ENCODE results near the gene KSR1. TPM values are rescaled to one million over a fixed set of nuclear protein-coding genes. Genes with fewer than 3 reads are reported as not detected.
A peak's percentile ranks its signal among the peaks of the same experiment; 100 is the strongest.

The KSR1 gene
- total and polyA plus RNA-seq, 9 of the 15 experiments (the other 6 are each of a cell fraction or from before 2014, with no cell fraction given): 1.4 to 51.7 (median 18.4) TPM

DNA sequence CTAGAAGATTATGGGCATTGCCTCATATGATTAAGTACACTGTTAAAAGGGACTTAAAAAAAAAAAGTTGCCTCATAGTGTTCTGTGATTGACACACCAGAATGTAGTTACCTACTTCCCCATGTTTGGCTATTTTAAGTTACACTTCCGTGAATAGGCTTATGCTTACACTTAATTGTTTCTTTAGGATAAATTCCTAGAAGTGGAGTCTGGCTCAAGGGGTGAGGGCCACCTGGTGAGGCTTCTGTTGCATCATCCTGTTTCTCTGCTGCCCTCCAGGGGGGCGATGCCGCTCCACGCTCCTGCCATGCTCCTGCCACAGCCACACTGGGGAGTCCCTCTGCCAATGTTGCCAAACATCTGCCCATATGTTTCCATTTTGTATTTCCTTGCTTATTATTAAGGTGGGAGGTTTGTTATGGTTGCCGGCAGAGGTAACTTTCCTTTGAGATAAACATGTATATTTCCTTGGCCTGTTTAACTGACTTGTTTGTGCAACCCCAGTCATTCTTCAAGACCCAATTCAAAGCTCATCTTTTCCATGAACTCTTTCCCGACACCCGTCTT lies 73.1 kb downstream of the KSR1 start (continued):
- TF ChIP-seq, protein P1, sequence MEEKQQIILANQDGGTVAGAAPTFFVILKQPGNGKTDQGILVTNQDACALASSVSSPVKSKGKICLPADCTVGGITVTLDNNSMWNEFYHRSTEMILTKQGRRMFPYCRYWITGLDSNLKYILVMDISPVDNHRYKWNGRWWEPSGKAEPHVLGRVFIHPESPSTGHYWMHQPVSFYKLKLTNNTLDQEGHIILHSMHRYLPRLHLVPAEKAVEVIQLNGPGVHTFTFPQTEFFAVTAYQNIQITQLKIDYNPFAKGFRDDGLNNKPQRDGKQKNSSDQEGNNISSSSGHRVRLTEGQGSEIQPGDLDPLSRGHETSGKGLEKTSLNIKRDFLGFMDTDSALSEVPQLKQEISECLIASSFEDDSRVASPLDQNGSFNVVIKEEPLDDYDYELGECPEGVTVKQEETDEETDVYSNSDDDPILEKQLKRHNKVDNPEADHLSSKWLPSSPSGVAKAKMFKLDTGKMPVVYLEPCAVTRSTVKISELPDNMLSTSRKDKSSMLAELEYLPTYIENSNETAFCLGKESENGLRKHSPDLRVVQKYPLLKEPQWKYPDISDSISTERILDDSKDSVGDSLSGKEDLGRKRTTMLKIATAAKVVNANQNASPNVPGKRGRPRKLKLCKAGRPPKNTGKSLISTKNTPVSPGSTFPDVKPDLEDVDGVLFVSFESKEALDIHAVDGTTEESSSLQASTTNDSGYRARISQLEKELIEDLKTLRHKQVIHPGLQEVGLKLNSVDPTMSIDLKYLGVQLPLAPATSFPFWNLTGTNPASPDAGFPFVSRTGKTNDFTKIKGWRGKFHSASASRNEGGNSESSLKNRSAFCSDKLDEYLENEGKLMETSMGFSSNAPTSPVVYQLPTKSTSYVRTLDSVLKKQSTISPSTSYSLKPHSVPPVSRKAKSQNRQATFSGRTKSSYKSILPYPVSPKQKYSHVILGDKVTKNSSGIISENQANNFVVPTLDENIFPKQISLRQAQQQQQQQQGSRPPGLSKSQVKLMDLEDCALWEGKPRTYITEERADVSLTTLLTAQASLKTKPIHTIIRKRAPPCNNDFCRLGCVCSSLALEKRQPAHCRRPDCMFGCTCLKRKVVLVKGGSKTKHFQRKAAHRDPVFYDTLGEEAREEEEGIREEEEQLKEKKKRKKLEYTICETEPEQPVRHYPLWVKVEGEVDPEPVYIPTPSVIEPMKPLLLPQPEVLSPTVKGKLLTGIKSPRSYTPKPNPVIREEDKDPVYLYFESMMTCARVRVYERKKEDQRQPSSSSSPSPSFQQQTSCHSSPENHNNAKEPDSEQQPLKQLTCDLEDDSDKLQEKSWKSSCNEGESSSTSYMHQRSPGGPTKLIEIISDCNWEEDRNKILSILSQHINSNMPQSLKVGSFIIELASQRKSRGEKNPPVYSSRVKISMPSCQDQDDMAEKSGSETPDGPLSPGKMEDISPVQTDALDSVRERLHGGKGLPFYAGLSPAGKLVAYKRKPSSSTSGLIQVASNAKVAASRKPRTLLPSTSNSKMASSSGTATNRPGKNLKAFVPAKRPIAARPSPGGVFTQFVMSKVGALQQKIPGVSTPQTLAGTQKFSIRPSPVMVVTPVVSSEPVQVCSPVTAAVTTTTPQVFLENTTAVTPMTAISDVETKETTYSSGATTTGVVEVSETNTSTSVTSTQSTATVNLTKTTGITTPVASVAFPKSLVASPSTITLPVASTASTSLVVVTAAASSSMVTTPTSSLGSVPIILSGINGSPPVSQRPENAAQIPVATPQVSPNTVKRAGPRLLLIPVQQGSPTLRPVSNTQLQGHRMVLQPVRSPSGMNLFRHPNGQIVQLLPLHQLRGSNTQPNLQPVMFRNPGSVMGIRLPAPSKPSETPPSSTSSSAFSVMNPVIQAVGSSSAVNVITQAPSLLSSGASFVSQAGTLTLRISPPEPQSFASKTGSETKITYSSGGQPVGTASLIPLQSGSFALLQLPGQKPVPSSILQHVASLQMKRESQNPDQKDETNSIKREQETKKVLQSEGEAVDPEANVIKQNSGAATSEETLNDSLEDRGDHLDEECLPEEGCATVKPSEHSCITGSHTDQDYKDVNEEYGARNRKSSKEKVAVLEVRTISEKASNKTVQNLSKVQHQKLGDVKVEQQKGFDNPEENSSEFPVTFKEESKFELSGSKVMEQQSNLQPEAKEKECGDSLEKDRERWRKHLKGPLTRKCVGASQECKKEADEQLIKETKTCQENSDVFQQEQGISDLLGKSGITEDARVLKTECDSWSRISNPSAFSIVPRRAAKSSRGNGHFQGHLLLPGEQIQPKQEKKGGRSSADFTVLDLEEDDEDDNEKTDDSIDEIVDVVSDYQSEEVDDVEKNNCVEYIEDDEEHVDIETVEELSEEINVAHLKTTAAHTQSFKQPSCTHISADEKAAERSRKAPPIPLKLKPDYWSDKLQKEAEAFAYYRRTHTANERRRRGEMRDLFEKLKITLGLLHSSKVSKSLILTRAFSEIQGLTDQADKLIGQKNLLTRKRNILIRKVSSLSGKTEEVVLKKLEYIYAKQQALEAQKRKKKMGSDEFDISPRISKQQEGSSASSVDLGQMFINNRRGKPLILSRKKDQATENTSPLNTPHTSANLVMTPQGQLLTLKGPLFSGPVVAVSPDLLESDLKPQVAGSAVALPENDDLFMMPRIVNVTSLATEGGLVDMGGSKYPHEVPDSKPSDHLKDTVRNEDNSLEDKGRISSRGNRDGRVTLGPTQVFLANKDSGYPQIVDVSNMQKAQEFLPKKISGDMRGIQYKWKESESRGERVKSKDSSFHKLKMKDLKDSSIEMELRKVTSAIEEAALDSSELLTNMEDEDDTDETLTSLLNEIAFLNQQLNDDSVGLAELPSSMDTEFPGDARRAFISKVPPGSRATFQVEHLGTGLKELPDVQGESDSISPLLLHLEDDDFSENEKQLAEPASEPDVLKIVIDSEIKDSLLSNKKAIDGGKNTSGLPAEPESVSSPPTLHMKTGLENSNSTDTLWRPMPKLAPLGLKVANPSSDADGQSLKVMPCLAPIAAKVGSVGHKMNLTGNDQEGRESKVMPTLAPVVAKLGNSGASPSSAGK (IDR thresholded peaks at IDR 0.05): peak; percentile 47
- peak; percentile 99 for TF ChIP-seq CEBPB (tag; IDR thresholded peaks at IDR 0.05)
- peak; percentile 78 for TF ChIP-seq ZBTB17 (CRISPR knock-in tag; IDR thresholded peaks at IDR 0.05)
- no peak for TF ChIP-seq ZNF134 (CRISPR knock-in tag; conservative IDR thresholded peaks at IDR 0.05)
- TF ChIP-seq, protein P2, sequence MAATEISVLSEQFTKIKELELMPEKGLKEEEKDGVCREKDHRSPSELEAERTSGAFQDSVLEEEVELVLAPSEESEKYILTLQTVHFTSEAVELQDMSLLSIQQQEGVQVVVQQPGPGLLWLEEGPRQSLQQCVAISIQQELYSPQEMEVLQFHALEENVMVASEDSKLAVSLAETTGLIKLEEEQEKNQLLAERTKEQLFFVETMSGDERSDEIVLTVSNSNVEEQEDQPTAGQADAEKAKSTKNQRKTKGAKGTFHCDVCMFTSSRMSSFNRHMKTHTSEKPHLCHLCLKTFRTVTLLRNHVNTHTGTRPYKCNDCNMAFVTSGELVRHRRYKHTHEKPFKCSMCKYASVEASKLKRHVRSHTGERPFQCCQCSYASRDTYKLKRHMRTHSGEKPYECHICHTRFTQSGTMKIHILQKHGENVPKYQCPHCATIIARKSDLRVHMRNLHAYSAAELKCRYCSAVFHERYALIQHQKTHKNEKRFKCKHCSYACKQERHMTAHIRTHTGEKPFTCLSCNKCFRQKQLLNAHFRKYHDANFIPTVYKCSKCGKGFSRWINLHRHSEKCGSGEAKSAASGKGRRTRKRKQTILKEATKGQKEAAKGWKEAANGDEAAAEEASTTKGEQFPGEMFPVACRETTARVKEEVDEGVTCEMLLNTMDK (IDR thresholded peaks at IDR 0.05; ENCODE audit: borderline replicate concordance, insufficient read depth, low read depth, low read length, poor library complexity, severe bottlenecking): peak; percentile 23
- no peak for TF ChIP-seq ZNF316 (IDR thresholded peaks at IDR 0.05)
- no peak for TF ChIP-seq ZNF263 (CRISPR knock-in tag; IDR thresholded peaks at IDR 0.05; ENCODE audit: borderline replicate concordance)
- peak; percentile 57; the same call in 1 of the 2 replicates for TF ChIP-seq TEAD4 (IDR thresholded peaks at IDR 0.05; ENCODE audit: low read length)
- TF ChIP-seq TEAD4 (CRISPR knock-in tag; IDR thresholded peaks at IDR 0.05; ENCODE audit: borderline replicate concordance): no peak
- no peak for TF ChIP-seq NRF1 (conservative IDR thresholded peaks at IDR 0.05 in 1 of 2, IDR thresholded peaks at IDR 0.05 in 1 of 2)
- peak; percentile 96 for TF ChIP-seq CXXC5 (CRISPR knock-in tag; IDR thresholded peaks at IDR 0.05)
